T-helper 1 cell treated with Interleukin-12 subunit alpha and Interleukin-12 subunit beta and Interleukin-4 antibody, amounts not matched to agents 30 ng/mL and 1 ng/mL, for 36 hours (primary cell): ENCODE measurements around the gene PCSK4. TPM values are rescaled to one million over a fixed set of nuclear protein-coding genes. Genes with fewer than 3 reads are reported as not detected.

Experiments used
- intact Hi-C: fragments of 100-400 bp; cut with micrococcal nuclease; formaldehyde crosslinking; loops from one replicate; pipeline ENCODE4 v1.15.1; 2024
- total RNA-seq: library from RNA; stranded (reverse); gene quantifications from 2 replicates; pipeline ENCODE4 v1.2.3, GENCODE V29; 2022

Gene PCSK4
- total RNA-seq, 1 donor from 2014 or later = 1.5 TPM

GRCh38 chr19:1472231-1473084 lies 17.7 kb downstream of the PCSK4 start:
- intact Hi-C loops = no loop called here

GRCh38 chr19:1471515-1472160 lies 18.5 kb downstream of the PCSK4 start:
- intact Hi-C loops = loop anchor here (2.0 kb wide), 1 partner anchor 33 kb away; the partner anchor contains the start of gene RPS15

GRCh38 chr19:1471010-1471514 lies 19.1 kb downstream of the PCSK4 start:
- intact Hi-C loops = loop anchor here (2.0 kb wide), 1 partner anchor 32 kb away; the partner anchor contains the start of gene RPS15

GRCh38 chr19:1470305-1471009 lies 19.7 kb downstream of the PCSK4 start:
- intact Hi-C loops = loop anchor here (2.0 kb wide), 1 partner anchor 32 kb away; the partner anchor contains the start of gene RPS15

GRCh38 chr19:1470055-1470304 lies 20.2 kb downstream of the PCSK4 start:
- intact Hi-C loops = loop anchor here (2.0 kb wide), 1 partner anchor 31 kb away; the partner anchor contains the start of gene RPS15

GRCh38 chr19:1469255-1470054 lies 20.7 kb downstream of the PCSK4 start:
- intact Hi-C loops = loop anchor here (2.0 kb wide), 2 partner anchors 31 to 291 kb away; partner anchors contain the start of gene RPS15

- intact Hi-C loops = loop anchor here (2.0 kb wide), 1 partner anchor 292 kb away; no protein-coding TSS in a partner anchor
Measured at GRCh38 chr19:1468821-1469254, 21.3 kb downstream of the PCSK4 start.

- intact Hi-C loops = loop anchor here (2.0 kb wide), 1 partner anchor 292 kb away; no protein-coding TSS in a partner anchor
Measured at GRCh38 chr19:1468274-1468820, 21.8 kb downstream of the PCSK4 start.

- intact Hi-C loops = loop anchor here (2.0 kb wide), 1 partner anchor 293 kb away; no protein-coding TSS in a partner anchor
Measured at GRCh38 chr19:1467490-1468273, 22.5 kb downstream of the PCSK4 start.

- intact Hi-C loops = no loop called here
Measured at GRCh38 chr19:1467215-1467489, 23.0 kb downstream of the PCSK4 start.

- intact Hi-C loops = no loop called here
Measured at GRCh38 chr19:1466461-1467214, 23.5 kb downstream of the PCSK4 start.

- intact Hi-C loops = no loop called here
Measured at GRCh38 chr19:1466018-1466460, 24.1 kb downstream of the PCSK4 start.

- intact Hi-C loops = no loop called here
Measured at GRCh38 chr19:1465191-1466016, 24.7 kb downstream of the PCSK4 start.

- intact Hi-C loops = no loop called here
Measured at GRCh38 chr19:1461862-1462261, 28.3 kb downstream of the PCSK4 start.

- intact Hi-C loops = no loop called here
Measured at GRCh38 chr19:1460033-1460995, 29.8 kb downstream of the PCSK4 start.

- intact Hi-C loops = no loop called here
Measured at GRCh38 chr19:1459479-1459878, 30.7 kb downstream of the PCSK4 start.

GRCh38 chr19:1457892-1458291 lies 32.3 kb downstream of the PCSK4 start:
- intact Hi-C loops = no loop called here
